ENCODE measurements around the gene URB1.

Gene URB1

GRCh38 chr21:32412162-32413014 lies 19.6 kb upstream of the URB1 start, which contains the start of gene EVA1C (continued):
- TF ChIP-seq ZFHX2 (tag by site-specific recombination; conservative IDR thresholded peaks at IDR 0.05), result peak; percentile 75
- peak; percentile 5 for TF ChIP-seq PATZ1 (tag by site-specific recombination; IDR thresholded peaks at IDR 0.05)
- peak; percentile 73 for TF ChIP-seq ZBTB20 (tag by site-specific recombination; IDR thresholded peaks at IDR 0.05)
- TF ChIP-seq KLF1 (tag by site-specific recombination; IDR thresholded peaks at IDR 0.05), result peak; percentile 62
- TF ChIP-seq, protein P1, sequence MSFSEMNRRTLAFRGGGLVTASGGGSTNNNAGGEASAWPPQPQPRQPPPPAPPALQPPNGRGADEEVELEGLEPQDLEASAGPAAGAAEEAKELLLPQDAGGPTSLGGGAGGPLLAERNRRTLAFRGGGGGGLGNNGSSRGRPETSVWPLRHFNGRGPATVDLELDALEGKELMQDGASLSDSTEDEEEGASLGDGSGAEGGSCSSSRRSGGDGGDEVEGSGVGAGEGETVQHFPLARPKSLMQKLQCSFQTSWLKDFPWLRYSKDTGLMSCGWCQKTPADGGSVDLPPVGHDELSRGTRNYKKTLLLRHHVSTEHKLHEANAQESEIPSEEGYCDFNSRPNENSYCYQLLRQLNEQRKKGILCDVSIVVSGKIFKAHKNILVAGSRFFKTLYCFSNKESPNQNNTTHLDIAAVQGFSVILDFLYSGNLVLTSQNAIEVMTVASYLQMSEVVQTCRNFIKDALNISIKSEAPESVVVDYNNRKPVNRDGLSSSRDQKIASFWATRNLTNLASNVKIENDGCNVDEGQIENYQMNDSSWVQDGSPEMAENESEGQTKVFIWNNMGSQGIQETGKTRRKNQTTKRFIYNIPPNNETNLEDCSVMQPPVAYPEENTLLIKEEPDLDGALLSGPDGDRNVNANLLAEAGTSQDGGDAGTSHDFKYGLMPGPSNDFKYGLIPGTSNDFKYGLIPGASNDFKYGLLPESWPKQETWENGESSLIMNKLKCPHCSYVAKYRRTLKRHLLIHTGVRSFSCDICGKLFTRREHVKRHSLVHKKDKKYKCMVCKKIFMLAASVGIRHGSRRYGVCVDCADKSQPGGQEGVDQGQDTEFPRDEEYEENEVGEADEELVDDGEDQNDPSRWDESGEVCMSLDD (tag by site-specific recombination; IDR thresholded peaks at IDR 0.05), result peak; percentile 58
- no peak for TF ChIP-seq ZNF274 (IDR thresholded peaks at IDR 0.05; ENCODE audit: low read length)
- no peak for TF ChIP-seq ZNF274 (tag by site-specific recombination; IDR thresholded peaks at IDR 0.05; ENCODE audit: borderline replicate concordance)
- TF ChIP-seq ZNF184 (tag by site-specific recombination; IDR thresholded peaks at IDR 0.05), result 0 out of 2 replicates have a peak, but pooled peaks have one; percentile 30
- 0 out of 2 replicates have a peak, but pooled peaks have one; percentile 29 for TF ChIP-seq PBX3 (CRISPR knock-in tag; IDR thresholded peaks at IDR 0.05)
- 0 out of 2 replicates have a peak, but pooled peaks have one; percentile 37 for TF ChIP-seq ZNF76 (tag by site-specific recombination; IDR thresholded peaks at IDR 0.05; ENCODE audit: borderline replicate concordance, low read depth)
- no peak for TF ChIP-seq GLI4 (tag by site-specific recombination; IDR thresholded peaks at IDR 0.05)
- peak; percentile 83 for TF ChIP-seq ZSCAN5A (tag by site-specific recombination; IDR thresholded peaks at IDR 0.05)
- TF ChIP-seq ZNF121 (tag by site-specific recombination; IDR thresholded peaks at IDR 0.05), result peak; percentile 68; the same call in 1 of the 2 replicates
- TF ChIP-seq ZNF785 (tag by site-specific recombination; IDR thresholded peaks at IDR 0.05), result peak; percentile 70; the same call in 1 of the 2 replicates
- TF ChIP-seq ZNF398 (tag by site-specific recombination; IDR thresholded peaks at IDR 0.05), result peak; percentile 49; the same call in 1 of the 2 replicates
- TF ChIP-seq, protein P2, sequence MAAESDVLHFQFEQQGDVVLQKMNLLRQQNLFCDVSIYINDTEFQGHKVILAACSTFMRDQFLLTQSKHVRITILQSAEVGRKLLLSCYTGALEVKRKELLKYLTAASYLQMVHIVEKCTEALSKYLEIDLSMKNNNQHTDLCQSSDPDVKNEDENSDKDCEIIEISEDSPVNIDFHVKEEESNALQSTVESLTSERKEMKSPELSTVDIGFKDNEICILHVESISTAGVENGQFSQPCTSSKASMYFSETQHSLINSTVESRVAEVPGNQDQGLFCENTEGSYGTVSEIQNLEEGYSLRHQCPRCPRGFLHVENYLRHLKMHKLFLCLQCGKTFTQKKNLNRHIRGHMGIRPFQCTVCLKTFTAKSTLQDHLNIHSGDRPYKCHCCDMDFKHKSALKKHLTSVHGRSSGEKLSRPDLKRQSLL (tag by site-specific recombination; IDR thresholded peaks at IDR 0.05), result peak; percentile 38; the same call in 1 of the 2 replicates
- TF ChIP-seq ZNF174 (tag by site-specific recombination; IDR thresholded peaks at IDR 0.05), result no peak
- peak; percentile 64; the same call in 1 of the 2 replicates for TF ChIP-seq KLF10 (tag by site-specific recombination; IDR thresholded peaks at IDR 0.05)
- TF ChIP-seq EGR2 (tag by site-specific recombination; IDR thresholded peaks at IDR 0.05; ENCODE audit: low read depth), result peak; percentile 25; the same call in 1 of the 2 replicates
- peak; percentile 53; the same call in 1 of the 2 replicates for TF ChIP-seq ZNF677 (tag by site-specific recombination; IDR thresholded peaks at IDR 0.05)
- TF ChIP-seq, protein P3, sequence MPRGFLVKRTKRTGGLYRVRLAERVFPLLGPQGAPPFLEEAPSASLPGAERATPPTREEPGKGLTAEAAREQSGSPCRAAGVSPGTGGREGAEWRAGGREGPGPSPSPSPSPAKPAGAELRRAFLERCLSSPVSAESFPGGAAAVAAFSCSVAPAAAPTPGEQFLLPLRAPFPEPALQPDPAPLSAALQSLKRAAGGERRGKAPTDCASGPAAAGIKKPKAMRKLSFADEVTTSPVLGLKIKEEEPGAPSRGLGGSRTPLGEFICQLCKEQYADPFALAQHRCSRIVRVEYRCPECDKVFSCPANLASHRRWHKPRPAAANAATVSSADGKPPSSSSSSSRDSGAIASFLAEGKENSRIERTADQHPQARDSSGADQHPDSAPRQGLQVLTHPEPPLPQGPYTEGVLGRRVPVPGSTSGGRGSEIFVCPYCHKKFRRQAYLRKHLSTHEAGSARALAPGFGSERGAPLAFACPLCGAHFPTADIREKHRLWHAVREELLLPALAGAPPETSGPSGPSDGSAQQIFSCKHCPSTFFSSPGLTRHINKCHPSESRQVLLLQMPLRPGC (tag by site-specific recombination; IDR thresholded peaks at IDR 0.05), result no peak
- peak; percentile 7; the same call in 1 of the 2 replicates for TF ChIP-seq ZNF24 (tag by site-specific recombination; IDR thresholded peaks at IDR 0.05)
- peak; percentile 67 for TF ChIP-seq ZEB2 (tag by site-specific recombination; IDR thresholded peaks at IDR 0.05)
- peak; percentile 28 for TF ChIP-seq KLF8 (tag by site-specific recombination; IDR thresholded peaks at IDR 0.05)
- TF ChIP-seq ZNF660 (tag by site-specific recombination; IDR thresholded peaks at IDR 0.05), result peak; percentile 84
- TF ChIP-seq ZNF549 (tag by site-specific recombination; IDR thresholded peaks at IDR 0.05), result no peak

All from HEK293 (cell line).